GM19438 (cell line): ENCODE results near the gene IGF1.

Source experiments
- ATAC-seq: cut with Tn5 transposase; IDR thresholded peaks from one replicate; pipeline ENCODE4 v1.9.1; 2021; ENCODE audit warnings: low read depth; ENCODE audit not compliant: unreplicated experiment

The IGF1 gene

GRCh38 chr12:102498471-102498870 lies 18.1 kb upstream of the IGF1 start:
- no peak for ATAC-seq

GRCh38 chr12:102497743-102498142 lies 17.4 kb upstream of the IGF1 start:
- no peak for ATAC-seq

DNA sequence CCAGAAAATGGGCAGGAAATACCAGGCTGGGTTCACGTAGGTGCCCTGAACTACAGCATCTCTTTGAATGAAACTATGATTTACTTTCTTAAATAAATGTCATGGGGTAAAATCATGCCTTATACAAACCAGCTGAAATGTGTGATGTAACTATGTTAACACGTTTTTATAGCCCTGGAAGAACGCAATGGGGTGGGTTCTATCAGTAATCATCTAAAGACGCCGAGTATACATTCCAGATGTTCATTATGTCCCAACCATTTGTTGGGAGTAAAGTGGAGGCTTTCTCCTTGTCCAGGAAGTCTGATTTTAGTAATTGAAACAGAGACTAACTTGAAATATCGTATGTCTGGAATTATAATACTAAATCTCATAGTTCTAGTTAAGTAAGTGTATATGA lies 16.2 kb upstream of the IGF1 start:
- no peak for ATAC-seq

GRCh38 chr12:102487226-102487625 lies 6.9 kb upstream of the IGF1 start:
- ATAC-seq = no peak

DNA sequence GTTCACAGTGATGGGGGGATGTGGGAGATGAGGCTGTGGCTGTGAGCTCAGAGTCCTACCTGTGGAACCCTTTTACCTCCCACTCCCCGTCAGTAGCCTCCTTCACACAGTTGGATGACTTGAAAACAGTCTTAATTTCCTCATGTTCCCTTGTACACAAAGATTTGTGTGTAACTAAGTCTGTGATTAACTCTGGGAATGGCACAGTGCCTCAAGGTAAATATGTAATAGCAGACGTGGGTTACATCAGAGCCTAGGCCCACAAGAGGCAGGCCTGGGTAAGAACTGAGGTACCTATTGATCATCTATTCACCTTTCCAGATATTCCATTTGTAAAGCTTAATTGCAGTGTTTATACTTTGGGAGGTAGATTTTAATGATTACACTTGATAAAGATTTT lies 5.8 kb upstream of the IGF1 start:
- no peak for ATAC-seq

DNA sequence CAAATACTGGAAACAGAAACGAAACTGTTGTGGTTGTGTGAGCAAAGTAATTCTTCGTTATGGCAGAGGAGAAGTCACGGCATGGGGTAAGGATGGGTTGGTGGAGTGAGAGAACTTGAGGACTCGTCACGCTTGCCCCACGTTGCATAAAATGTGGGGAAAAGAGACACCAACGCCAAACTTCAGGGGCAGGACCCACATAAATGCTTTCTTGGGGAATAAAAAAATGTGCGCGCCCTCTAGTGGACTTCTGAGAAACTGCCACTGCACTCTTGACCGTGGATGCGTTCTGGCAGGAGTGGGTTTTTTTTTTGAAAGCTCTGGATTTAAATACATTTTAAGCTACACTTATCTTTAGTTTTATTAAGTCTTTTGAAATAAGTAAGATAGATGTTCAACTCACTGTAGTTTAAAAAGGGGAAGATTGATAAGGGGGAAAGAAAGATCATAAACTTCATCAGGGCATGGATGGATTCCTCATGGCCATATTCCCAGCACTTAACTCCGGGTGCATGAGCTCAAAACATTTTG lies 4.1 kb upstream of the IGF1 start:
- peak; percentile 46 for ATAC-seq

GRCh38 chr12:102484017-102484416 lies 3.7 kb upstream of the IGF1 start:
- no peak for ATAC-seq

GRCh38 chr12:102483466-102483865 lies 3.1 kb upstream of the IGF1 start:
- ATAC-seq = peak; percentile 47

DNA sequence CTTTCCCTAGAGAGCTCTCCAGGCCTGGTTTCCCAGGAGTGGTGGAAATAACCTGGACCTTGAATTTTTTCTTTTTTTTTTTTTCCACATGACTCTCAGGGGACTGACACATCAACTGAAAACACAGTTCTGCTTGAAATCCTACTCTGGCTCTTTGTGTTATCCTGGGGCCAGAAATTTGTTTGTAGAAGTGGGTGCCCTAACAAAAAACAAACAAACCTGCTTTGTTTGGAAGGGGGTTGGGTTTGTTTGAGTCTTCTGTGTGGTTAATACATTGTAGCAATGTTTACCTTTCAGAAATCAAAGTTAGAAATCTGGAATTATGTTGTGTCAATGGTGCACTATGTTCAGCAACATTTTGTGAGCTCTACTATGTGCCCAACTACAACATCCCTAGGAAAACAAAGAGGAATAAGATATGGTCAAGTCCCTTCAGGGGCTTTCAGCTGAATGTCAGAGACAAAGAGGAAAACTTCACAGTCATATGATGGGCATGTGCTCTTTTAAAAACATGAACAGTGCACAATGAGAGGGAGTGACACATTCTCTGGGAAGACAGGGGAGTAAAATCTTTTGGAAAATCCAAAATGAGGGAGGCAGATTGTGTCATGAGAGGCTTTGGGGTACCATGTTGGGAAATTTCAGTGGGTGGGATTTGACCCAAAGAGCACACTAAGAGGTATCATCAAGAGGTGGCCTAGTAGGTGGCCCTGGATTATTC lies 1.5 kb upstream of the IGF1 start:
- ATAC-seq = no peak

DNA sequence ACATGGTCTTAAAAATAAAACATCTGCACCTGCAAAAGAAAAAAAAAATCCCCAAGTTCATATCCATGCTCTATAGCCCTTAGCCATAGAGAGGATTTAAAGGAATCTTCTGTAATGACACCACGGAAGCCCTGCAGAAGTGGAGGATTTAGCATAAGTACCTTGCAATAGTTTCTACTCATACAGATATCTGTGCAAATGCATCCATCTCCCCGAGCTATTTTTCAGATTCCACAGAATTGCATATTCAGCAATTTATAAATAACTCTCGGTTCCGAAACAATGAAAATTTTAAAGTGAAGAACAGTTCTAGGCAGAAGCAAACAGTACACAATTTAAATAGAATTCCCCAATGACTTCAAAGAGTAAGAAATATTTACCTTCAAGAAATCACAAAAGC lies 424 bp downstream of the IGF1 start:
- no peak for ATAC-seq

DNA sequence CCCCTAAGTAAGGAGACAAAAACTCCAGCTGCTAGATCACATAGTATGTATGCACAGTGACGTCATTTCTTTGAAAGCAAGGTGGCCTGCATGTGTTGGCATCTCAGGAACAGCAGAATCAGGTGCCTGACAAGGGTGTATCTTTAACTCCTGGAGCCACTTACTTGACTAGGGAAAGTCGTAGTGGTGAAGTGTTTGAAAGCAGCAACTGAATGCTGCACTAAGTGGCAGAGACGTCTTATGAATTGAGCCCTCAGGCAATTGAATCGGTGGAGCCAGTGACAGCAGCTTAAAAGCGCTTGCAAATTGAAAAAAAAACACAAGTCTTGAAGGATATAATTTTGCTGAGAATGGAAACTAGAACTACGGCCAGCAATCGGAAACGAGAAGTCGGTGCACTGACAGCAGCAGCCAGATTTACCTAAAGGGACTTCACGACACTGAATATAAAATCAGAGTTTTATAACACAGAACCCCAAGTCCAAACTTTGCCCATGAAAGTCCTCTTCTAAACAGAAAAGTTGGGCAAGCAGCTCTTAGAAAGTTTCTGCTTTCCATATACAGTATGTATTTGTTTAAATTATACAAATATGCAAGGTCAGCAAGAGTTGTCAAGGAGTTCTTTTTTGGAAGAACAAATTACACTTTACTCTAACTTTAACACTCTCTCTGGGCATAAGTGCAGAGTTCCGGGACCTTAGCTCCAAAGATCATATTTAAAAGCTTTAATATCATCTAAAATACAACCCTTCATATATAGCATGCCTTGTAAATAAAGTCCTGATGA lies 1.1 kb downstream of the IGF1 start:
- ATAC-seq = peak; percentile 37

DNA sequence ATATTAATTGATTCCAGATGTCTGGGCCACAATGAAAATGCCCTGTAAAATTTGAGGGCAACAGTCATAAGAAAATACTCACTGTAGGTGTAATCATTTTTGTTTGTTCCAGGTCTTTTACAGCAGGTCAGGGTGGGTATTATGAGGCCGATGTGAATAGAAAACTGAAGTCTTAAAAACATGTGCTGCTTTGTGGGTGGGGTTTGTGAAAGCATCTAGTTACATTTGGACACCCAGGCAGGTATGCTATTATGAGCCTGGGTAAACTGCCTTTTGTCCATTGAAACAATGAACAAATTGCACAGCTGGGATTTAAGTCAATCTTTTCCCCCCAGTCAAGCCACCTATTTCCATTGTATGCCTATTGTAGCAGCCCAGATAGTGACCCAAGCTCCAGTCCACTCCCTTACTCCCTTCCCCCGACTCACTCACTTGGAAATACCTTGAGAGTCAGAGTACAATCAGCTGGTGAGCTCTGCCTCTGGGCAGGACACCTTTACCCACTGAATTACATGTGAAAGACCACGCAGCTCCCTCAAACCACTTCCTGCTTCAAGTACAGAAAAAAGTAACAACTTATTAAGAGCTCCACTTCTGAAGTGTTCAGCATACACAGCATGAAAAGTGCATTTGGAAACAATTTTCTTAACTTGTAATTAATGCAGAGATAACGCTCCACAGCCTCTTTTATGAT lies 1.8 kb downstream of the IGF1 start:
- peak; percentile 59 for ATAC-seq

- ATAC-seq = no peak
Observed at GRCh38 chr12:102475355-102475754, 5.0 kb downstream of the IGF1 start.

DNA sequence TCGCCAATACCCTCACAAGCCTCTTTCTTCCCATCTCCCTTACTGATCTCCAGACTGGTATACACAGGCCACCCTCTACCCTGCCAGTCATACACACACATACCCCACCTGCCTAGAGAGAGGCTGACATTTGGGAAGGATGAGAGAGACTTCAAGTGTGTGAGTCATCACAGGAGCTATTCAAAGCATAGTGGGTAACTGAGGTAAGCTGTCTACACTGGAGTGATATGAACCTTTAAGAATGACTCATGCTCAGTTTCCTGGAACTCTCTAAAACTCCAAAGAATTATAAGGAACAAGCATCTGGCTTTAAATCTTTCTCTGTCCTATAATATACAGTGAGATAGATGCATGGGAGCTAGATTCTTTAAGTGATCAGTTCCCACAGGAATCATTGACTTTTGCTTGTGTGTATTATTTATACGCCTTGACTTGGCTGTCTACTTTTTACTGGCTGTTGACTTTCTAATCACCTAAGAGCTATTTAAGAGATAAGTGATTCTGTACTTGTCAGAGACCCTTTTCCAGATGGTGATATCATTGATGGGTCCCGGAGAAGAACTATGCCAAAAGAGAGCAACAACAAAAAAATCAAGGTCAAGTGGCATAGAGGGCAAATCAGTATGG lies 5.8 kb downstream of the IGF1 start:
- ATAC-seq = no peak

DNA sequence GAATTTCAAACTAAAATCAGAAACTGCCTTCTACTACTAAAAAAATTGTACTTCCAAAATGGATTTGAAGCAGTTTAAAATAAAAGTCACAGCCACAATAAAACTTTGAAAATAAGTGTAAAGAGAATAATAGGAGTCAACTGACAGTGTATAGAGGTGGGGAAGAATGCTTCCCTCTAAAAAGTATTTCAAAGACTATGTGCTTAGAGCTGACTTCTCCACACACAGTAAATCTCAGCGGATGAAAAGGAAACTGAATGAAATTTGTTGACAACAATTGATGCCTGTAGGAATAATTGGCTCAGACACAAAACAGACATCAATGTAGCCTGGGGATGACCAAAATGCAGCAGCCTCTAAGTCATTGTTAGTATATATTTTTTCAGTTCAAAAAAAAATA lies 7.9 kb downstream of the IGF1 start:
- no peak for ATAC-seq

DNA sequence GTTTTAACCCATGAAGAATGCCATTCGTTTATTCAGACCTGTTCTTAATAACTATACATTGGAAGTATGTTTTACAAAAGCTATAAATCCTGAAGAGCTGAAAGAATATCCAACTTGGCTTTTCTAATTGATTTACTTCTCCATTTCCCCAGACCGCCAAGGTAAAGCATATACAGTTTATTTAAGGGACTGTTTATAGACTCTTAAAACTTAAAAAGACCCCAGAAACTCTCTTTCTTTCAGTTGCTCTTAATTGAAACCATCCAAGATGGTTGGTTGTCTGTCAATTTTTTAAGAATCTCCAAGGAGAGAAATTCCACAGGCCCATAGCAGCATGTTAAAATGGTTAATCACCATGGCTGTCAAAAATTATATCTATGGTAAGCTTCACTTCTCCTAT lies 8.8 kb downstream of the IGF1 start:
- ATAC-seq = no peak

GRCh38 chr12:102470945-102471344 lies 9.4 kb downstream of the IGF1 start:
- ATAC-seq = no peak

DNA sequence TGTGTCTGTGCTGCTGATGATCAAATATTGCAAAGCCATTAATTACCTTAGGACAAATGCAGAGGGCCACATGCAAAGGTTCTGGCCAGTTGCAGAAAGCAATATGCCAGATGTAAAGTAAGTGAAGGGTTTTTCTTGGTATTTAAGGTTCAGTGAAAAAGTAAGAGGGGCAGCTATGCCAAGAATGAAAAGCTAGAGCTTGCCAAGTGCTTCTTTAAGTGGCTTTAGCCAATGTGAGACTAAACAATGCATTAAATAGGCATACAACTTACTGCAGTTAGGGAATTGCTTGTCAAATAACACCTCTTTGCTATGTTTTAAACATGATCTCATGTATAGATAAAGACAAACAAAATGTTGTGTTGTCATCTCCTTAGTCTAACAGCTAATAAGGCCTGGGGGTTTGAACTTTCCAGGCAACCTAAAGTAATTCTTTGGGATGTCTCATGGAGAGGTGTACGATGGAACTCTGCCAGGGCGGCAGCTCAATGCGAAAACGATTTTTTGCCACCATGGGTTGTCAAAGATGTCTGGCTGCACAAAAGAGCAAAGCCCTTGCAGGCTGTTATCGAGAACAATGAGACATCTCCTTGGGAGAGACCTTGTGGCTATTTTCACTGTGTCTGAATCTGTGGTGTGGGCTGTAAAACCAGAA lies 12.0 kb downstream of the IGF1 start:
- ATAC-seq = no peak

- no peak for ATAC-seq
Observed at GRCh38 chr12:102465762-102466560, 14.4 kb downstream of the IGF1 start.
